NCI-H2081 treated with DMSO at 0.1 percent for 48 hours (cell line): ENCODE results near the gene CCNB1IP1.
A peak's percentile ranks its signal among the peaks of the same experiment; 100 is the strongest.
"Not testable (repeated sequence)": the region's sequence is repeated elsewhere in the genome, so short reads cannot be mapped to it uniquely, and the experiment has no call there.

ENCODE experiments used
- DNase-seq: peaks from one replicate; lab custom pipeline; 2025; lab: John Stamatoyannopoulos, UW

CCNB1IP1 gene

GRCh38 chr14:20332431-20332787 lies 670 bp downstream of the CCNB1IP1 start:
- DNase-seq: no peak

- no peak for DNase-seq
Observed at GRCh38 chr14:20331053-20331613, 1.9 kb downstream of the CCNB1IP1 start.

GRCh38 chr14:20329355-20329754 lies 3.7 kb downstream of the CCNB1IP1 start:
- no peak for DNase-seq

GRCh38 chr14:20328705-20329104 lies 4.4 kb downstream of the CCNB1IP1 start:
- no peak for DNase-seq

- DNase-seq: peak; percentile 45
Observed at GRCh38 chr14:20327005-20327869, 5.8 kb downstream of the CCNB1IP1 start.

GRCh38 chr14:20317720-20318119 lies 15.4 kb downstream of the CCNB1IP1 start:
- no peak for DNase-seq

GRCh38 chr14:20314026-20314425 lies 19.1 kb downstream of the CCNB1IP1 start:
- DNase-seq: no peak

- no peak for DNase-seq
Observed at GRCh38 chr14:20306079-20306423, 27.0 kb downstream of the CCNB1IP1 start.

GRCh38 chr14:20305265-20306078 lies 27.6 kb downstream of the CCNB1IP1 start, which contains the start of gene TTC5:
Gene TTC5, minus strand, starts transcription at chr14:20305951. Its CDS starts 14 bp downstream, at chr14:20305937.
- peak; percentile 24 for DNase-seq

GRCh38 chr14:20302042-20302755 lies 30.9 kb downstream of the CCNB1IP1 start:
- no peak for DNase-seq

- no peak for DNase-seq
Observed at GRCh38 chr14:20295067-20295466, 38.0 kb downstream of the CCNB1IP1 start.

GRCh38 chr14:20294636-20295035 lies 38.4 kb downstream of the CCNB1IP1 start:
- no peak for DNase-seq

- not testable (repeated sequence) for DNase-seq
Observed at GRCh38 chr14:20281998-20282397, 51.1 kb downstream of the CCNB1IP1 start.

- DNase-seq: not testable (repeated sequence)
Observed at GRCh38 chr14:20280265-20280664, 52.8 kb downstream of the CCNB1IP1 start.

GRCh38 chr14:20278414-20278813 lies 54.7 kb downstream of the CCNB1IP1 start:
- DNase-seq: no peak

GRCh38 chr14:20277409-20277808 lies 55.7 kb downstream of the CCNB1IP1 start:
- no peak for DNase-seq

GRCh38 chr14:20274062-20274461 lies 59.0 kb downstream of the CCNB1IP1 start:
- no peak for DNase-seq

GRCh38 chr14:20264361-20264760 lies 68.7 kb downstream of the CCNB1IP1 start:
- not testable (repeated sequence) for DNase-seq

GRCh38 chr14:20262642-20263128 lies 70.4 kb downstream of the CCNB1IP1 start:
- no peak for DNase-seq
